ENCODE measurements around the gene HTR6. TPM values are rescaled to one million over a fixed set of nuclear protein-coding genes. Genes with fewer than 3 reads are reported as not detected.
"Not testable (repeated sequence)": the region's sequence is repeated elsewhere in the genome, so short reads cannot be mapped to it uniquely, and the experiment has no call there.

The HTR6 gene
- total and polyA plus RNA-seq, 5 experiments from 2014 or later = 0.20 to 0.38 TPM; not detected in 3

GRCh38 chr1:19629357-19629756, 35.3 kb upstream of the HTR6 start:
- H3K36me3 Mint-ChIP-seq = peaks cover 0 to 41% (median 8%) of the 10 kb centered on the region in 3 donors
- ATAC-seq (no peak), DNase-seq (no peak)
- no peak overlapping the region for H3K4me3 Mint-ChIP-seq
- POLR2A ChIA-PET = no interaction called here
- peak overlapping the region in 4 of 10 donors; percentile 22 to 60 (median 36) for H3K27ac Mint-ChIP-seq
- H3K27me3 Mint-ChIP-seq = no peaks in the 10 kb centered on the region
- peaks cover 0 to 3% (median 0%) of the 10 kb centered on the region in 4 donors for H3K4me1 Mint-ChIP-seq
- H3K9me3 Mint-ChIP-seq = no peaks in the 10 kb centered on the region

GRCh38 chr1:19630192-19630591, 34.5 kb upstream of the HTR6 start:
- H3K4me1 Mint-ChIP-seq, H3K4me3 Mint-ChIP-seq, H3K27me3 Mint-ChIP-seq, POLR2A ChIA-PET, H3K9me3 Mint-ChIP-seq, ATAC-seq, DNase-seq: not testable (repeated sequence)
- Mint-ChIP-seq H3K27ac (peak overlapping the region in 2 of 10 donors; percentile 3 to 20), H3K36me3 (peaks cover 0 to 33% (median 6%) of the 10 kb centered on the region in 3 donors)

- no peaks in the 10 kb centered on the region for H3K4me1 Mint-ChIP-seq
- peaks cover 0 to 26% (median 5%) of the 10 kb centered on the region in 3 donors for H3K36me3 Mint-ChIP-seq
- peak overlapping the region in 2 of 10 donors; percentile 7 to 20 for H3K27ac Mint-ChIP-seq
- POLR2A ChIA-PET = no interaction called here
- no peaks in the 10 kb centered on the region for H3K9me3 Mint-ChIP-seq
- DNase-seq (no peak), ATAC-seq (no peak)
- no peak overlapping the region for H3K4me3 Mint-ChIP-seq
- H3K27me3 Mint-ChIP-seq = no peaks in the 10 kb centered on the region
Measured at GRCh38 chr1:19630720-19631395, 33.8 kb upstream of the HTR6 start.

- H3K36me3 Mint-ChIP-seq = peaks cover 0 to 13% (median 1%) of the 10 kb centered on the region in 3 donors
- H3K27me3 Mint-ChIP-seq = no peaks in the 10 kb centered on the region
- H3K4me3 Mint-ChIP-seq = no peak overlapping the region
- ATAC-seq = no peak
- DNase-seq = no peak
- peak overlapping the region in 2 of 10 donors; percentile 11 to 46 for H3K27ac Mint-ChIP-seq
- POLR2A ChIA-PET = no interaction called here
- H3K4me1 Mint-ChIP-seq = no peaks in the 10 kb centered on the region
- no peaks in the 10 kb centered on the region for H3K9me3 Mint-ChIP-seq
Measured at GRCh38 chr1:19632211-19632610, 32.5 kb upstream of the HTR6 start.

- Mint-ChIP-seq H3K9me3 (no peaks in the 10 kb centered on the region), H3K4me3 (no peak overlapping the region), H3K36me3 (peaks cover 0 to 6% (median 0%) of the 10 kb centered on the region in 3 donors), H3K27ac (no peak overlapping the region), H3K4me1 (no peaks in the 10 kb centered on the region), H3K27me3 (no peaks in the 10 kb centered on the region)
- POLR2A ChIA-PET = no interaction called here
- no peak for DNase-seq
- no peak for ATAC-seq
Measured at GRCh38 chr1:19633106-19633505, 31.6 kb upstream of the HTR6 start.

- not testable (repeated sequence) for H3K4me3 Mint-ChIP-seq, H3K4me1 Mint-ChIP-seq, ATAC-seq, H3K27me3 Mint-ChIP-seq, H3K27ac Mint-ChIP-seq, DNase-seq, H3K9me3 Mint-ChIP-seq, H3K36me3 Mint-ChIP-seq
- POLR2A ChIA-PET = interaction anchor here (0.7 kb wide), 1 partner anchor 1170 kb away, joined by 3 read pairs; no protein-coding TSS in a partner anchor
Measured at GRCh38 chr1:19635064-19635463, 29.6 kb upstream of the HTR6 start.

- H3K27ac Mint-ChIP-seq = peak overlapping the region in 1 of 10 donors; percentile 39
- ATAC-seq = no peak
- no peak for DNase-seq
- H3K9me3 Mint-ChIP-seq = no peaks in the 10 kb centered on the region
- POLR2A ChIA-PET = no interaction called here
- no peaks in the 10 kb centered on the region for H3K36me3 Mint-ChIP-seq
- H3K27me3 Mint-ChIP-seq = peaks cover 0 to 1% (median 0%) of the 10 kb centered on the region in 5 donors
- no peaks in the 10 kb centered on the region for H3K4me1 Mint-ChIP-seq
- H3K4me3 Mint-ChIP-seq = no peak overlapping the region
Measured at GRCh38 chr1:19635646-19636045, 29.0 kb upstream of the HTR6 start.

- ATAC-seq = no peak
- no peaks in the 10 kb centered on the region for H3K4me1 Mint-ChIP-seq
- peak overlapping the region in 1 of 10 donors; percentile 39 for H3K27ac Mint-ChIP-seq
- H3K9me3 Mint-ChIP-seq = no peaks in the 10 kb centered on the region
- POLR2A ChIA-PET = no interaction called here
- no peak overlapping the region for H3K4me3 Mint-ChIP-seq
- peaks cover 0 to 1% (median 0%) of the 10 kb centered on the region in 5 donors for H3K27me3 Mint-ChIP-seq
- H3K36me3 Mint-ChIP-seq = no peaks in the 10 kb centered on the region
- DNase-seq = no peak
Measured at GRCh38 chr1:19636065-19636464, 28.6 kb upstream of the HTR6 start.

GRCh38 chr1:19636749-19637148, 27.9 kb upstream of the HTR6 start:
- H3K4me1 Mint-ChIP-seq, ATAC-seq, POLR2A ChIA-PET, DNase-seq, H3K4me3 Mint-ChIP-seq, H3K27me3 Mint-ChIP-seq, H3K27ac Mint-ChIP-seq, H3K36me3 Mint-ChIP-seq, H3K9me3 Mint-ChIP-seq: not testable (repeated sequence)

GRCh38 chr1:19637606-19638005, 27.1 kb upstream of the HTR6 start:
- POLR2A ChIA-PET = no interaction called here
- H3K4me3 Mint-ChIP-seq = no peak overlapping the region
- peaks cover 0 to 8% (median 0%) of the 10 kb centered on the region in 5 donors for H3K27me3 Mint-ChIP-seq
- no peaks in the 10 kb centered on the region for H3K4me1 Mint-ChIP-seq
- no peaks in the 10 kb centered on the region for H3K36me3 Mint-ChIP-seq
- ATAC-seq (no peak), DNase-seq (no peak)
- H3K27ac Mint-ChIP-seq = no peak overlapping the region
- H3K9me3 Mint-ChIP-seq = no peaks in the 10 kb centered on the region

- H3K27ac Mint-ChIP-seq = not testable (repeated sequence)
Measured at GRCh38 chr1:19639228-19639627, 25.4 kb upstream of the HTR6 start.

GRCh38 chr1:19639999-19640362, 24.7 kb upstream of the HTR6 start:
- Mint-ChIP-seq H3K27ac (no peak overlapping the region), H3K36me3 (peaks cover 0 to 2% (median 0%) of the 10 kb centered on the region in 3 donors), H3K4me1 (peaks cover 3 to 9% (median 8%) of the 10 kb centered on the region in 4 donors), H3K4me3 (no peak overlapping the region), H3K9me3 (no peaks in the 10 kb centered on the region), H3K27me3 (peaks cover 0 to 18% (median 0%) of the 10 kb centered on the region in 5 donors)
- DNase-seq (no peak), ATAC-seq (no peak)
- POLR2A ChIA-PET = no interaction called here

More at GRCh38 chr1:19639228-19639627, 25.4 kb upstream of the HTR6 start:
- H3K27me3 Mint-ChIP-seq = peaks cover 0 to 16% (median 0%) of the 10 kb centered on the region in 5 donors
- ATAC-seq, POLR2A ChIA-PET, H3K4me3 Mint-ChIP-seq, H3K36me3 Mint-ChIP-seq, H3K4me1 Mint-ChIP-seq, H3K9me3 Mint-ChIP-seq, DNase-seq: not testable (repeated sequence)

- ATAC-seq = no peak
Measured at GRCh38 chr1:19640363-19641316, 24.0 kb upstream of the HTR6 start.

More at GRCh38 chr1:19640363-19641316, 24.0 kb upstream of the HTR6 start:
- peaks cover 0 to 18% (median 0%) of the 10 kb centered on the region in 5 donors for H3K27me3 Mint-ChIP-seq
- no peak overlapping the region for H3K27ac Mint-ChIP-seq
- DNase-seq = no peak
- no peak overlapping the region for H3K4me3 Mint-ChIP-seq
- POLR2A ChIA-PET = no interaction called here
- H3K4me1 Mint-ChIP-seq = peaks cover 3 to 10% (median 9%) of the 10 kb centered on the region in 4 donors
- H3K36me3 Mint-ChIP-seq = peaks cover 0 to 2% (median 0%) of the 10 kb centered on the region in 3 donors
- no peaks in the 10 kb centered on the region for H3K9me3 Mint-ChIP-seq

Data from naive thymus-derived CD8-positive, alpha-beta T cell (primary cell).